Hindlimb muscle (tissue), 1 donor: ENCODE data around the gene WIPF2. TPM values are rescaled to one million over a fixed set of nuclear protein-coding genes. Genes with fewer than 3 reads are reported as not detected.
A peak's percentile ranks its signal among the peaks of the same experiment; 100 is the strongest.
"Not testable (repeated sequence)": the region's sequence is repeated elsewhere in the genome, so short reads cannot be mapped to it uniquely, and the experiment has no call there.

Experiments
- DNase-seq: peaks from one replicate; pipeline ENCODE4 v3.0.0-alpha.2; 2013
- polyA plus RNA-seq: library from polyadenylated mRNA; unstranded; fragments of 120-200 nt; gene quantifications from one replicate; pipeline ENCODE4 v1.2.1, GENCODE V29; 2013; ENCODE audit not compliant: insufficient read length

The WIPF2 gene
- polyA plus RNA-seq, 1 donor = 16.6 TPM

DNA sequence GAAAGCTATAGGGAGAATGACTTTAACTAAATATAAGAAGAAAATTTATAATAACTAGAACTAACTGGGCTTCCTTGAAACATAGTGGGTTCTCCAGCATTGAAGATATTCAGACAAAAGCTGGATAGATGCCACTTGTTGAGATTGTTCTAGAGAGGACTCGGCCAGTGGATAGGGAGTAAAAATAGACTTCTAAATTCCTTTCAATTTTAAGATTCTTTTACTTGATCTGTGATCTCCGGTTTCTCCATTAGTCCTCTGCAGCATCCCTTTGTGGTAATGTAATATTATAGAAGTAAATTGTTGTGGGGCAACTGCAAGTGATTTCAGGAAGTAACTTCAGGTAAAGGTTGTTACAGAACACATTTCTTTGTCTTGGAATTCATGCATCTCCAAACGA, 79.6 kb downstream of the WIPF2 start:
- no peak for DNase-seq

DNA sequence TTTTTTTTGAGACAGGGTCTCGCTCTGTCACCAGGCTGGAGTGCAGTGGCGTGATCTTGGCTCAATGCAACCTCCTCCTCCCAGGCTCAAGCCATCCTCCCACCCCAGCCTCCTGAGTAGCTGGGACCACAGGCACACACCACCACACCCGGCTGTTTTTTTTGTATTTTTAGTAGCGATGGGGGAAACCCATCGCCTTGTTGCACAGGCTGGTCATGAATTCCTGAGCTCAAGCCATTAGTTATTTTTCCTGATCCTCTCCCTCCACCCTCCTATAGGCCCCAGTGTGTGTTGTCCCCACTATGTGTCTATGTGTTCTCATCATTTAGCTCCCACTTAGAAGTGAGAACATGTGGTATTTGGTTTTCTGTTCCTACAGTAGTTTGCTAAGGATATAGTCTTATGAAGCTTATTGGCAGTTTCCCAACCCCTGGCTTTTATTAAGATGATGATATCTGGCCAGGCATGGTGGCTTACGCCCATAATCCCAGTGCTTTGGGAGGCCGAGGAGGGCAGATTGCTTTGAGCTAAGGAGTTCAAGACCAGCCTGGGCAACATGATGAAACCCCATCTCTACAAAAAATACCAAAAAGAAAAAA, 80.2 kb downstream of the WIPF2 start:
- DNase-seq = not testable (repeated sequence)

DNA sequence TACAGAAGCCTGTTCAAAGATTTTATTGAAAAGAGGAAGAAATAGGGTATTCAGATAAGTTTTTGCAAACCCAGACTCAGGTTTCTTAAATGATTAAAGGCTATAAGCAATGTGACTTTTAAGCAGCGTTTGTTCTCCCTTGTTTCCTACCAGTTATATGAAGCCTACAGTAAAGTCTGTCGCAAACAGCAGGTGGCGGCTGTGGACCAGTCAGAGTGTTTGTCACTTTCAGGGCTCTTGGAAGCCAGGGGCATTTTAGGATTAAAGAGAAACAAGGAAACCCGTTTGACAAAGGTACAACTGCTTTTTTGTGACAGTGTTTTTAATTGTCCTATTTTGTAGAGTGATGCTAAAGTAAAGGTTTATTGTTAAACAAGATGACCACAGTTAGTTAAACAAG, 82.2 kb downstream of the WIPF2 start:
- DNase-seq = no peak

DNA sequence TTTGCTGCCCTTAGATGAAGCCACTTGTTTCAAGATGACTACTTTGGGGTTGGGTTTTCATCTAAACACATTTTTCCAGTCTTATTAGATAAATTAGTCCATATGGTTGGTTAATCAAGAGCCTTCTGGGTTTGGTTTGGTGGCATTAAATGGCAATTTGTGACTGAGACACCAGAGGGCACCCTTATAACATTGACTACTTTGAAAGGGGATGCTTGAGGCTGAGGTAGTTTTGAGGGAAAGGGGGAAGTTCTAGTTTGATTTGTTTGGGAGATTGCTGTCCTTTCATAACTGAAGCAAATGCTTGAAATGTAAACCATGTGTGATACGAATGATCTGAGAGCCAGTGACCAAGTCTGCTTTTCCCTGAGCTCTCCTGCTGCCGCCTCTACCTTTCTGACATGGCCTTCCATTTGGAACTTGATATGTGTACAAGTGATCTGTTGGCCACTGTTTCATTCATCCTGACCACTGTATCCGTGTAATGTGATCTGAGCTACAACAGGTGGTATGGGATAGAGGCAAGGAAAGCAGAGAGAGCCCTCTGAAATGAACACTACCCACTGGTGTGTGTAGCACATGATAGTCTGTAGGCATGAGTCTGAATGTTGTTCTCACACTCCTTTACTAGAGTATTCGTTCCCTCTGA, 84.0 kb downstream of the WIPF2 start:
- DNase-seq = peak; percentile 72

DNA sequence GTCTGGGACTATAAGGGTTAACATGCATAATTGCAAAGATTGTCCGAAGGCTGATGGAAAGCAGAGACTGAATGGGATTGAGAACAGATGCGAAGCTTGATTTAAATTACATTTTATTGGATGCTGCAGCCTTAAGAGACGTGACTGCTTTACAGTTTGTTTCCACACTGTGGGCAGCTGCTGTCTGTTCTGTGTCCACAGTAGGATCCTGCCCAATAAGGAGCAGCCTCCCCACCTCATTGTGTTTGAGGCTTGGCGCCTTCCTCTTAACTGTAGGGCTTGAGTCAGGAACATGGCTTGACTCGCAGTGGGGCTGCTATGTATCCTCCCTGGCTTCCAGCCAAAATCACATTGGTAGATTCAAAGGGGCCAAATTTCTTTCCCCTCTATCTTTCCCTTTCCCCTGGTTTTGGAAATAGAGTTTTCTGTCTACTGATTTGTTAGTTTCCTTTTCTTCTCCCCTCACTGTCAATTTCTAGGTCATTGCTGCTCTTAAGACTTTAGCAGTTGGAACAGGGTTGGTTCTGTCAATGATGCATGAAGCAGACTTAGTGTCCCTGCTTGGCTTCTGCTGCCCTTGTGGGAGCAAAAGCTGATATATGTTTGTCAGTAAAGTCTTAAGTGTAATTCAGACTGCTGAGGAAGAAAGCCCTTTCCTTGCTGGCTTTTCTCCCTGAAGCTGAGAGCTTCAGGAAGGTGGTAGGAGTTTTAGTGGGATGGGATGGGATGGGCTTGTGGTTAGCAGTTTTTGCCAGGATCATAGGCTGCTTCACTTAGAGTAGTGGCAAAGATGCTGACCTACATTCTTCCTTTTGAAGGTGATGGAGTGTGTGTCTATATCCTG, 84.8 kb downstream of the WIPF2 start:
- peak; percentile 64 for DNase-seq

DNA sequence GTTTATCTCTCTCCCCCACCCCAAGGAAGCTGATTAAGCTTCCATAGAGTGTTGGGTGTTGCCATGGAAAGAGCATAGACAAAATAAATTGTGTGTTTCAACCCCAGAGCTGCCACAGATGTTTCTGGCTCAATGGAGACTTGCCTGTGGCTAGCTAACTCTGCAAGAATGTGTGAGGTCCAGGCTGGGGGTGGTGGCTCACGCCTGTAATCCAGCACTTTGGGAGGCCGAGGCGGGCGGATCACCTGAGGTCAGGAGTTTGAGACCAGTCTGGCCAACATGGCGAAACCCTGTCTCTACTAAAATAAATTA, 85.4 kb downstream of the WIPF2 start:
- DNase-seq = not testable (repeated sequence)

DNA sequence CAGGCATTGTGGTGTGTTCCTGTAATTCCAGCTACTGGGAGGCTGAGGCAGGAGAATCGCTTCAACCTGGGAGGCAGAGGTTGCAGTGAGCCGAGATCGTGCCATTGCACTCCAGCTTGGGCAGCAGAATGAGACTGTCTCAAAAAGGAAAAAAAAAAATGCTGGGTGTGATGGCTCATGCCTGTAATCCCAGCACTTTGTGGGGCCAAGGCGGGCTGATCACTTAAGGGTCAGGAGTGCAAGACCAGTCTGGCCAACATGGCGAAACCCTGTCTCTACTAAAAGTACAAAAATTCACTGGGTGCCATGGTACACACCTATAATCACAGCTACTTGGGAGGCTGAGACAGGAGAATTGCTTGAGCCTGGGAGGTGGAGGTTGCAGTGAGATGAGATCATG, 85.8 kb downstream of the WIPF2 start:
- not testable (repeated sequence) for DNase-seq

DNA sequence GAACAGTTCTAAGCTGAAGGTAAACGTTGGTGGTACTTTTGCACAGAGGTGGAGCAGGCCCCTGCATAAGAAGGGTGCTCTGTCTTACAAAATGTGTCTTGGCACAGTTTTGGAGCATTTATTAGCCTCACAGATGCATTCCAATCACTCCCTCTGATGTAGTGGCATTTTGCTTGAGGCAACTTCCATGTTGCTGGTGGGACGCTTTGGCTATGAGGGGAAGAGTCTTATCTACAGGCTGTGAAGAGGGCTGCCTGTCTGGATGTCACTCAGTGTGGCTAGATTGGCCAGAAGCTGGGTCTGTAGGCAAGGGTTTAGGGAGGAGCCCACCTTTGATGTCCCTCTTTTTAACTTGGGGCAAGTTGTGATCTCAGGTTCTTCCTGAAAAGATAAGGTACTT, 87.3 kb downstream of the WIPF2 start:
- DNase-seq = no peak

DNA sequence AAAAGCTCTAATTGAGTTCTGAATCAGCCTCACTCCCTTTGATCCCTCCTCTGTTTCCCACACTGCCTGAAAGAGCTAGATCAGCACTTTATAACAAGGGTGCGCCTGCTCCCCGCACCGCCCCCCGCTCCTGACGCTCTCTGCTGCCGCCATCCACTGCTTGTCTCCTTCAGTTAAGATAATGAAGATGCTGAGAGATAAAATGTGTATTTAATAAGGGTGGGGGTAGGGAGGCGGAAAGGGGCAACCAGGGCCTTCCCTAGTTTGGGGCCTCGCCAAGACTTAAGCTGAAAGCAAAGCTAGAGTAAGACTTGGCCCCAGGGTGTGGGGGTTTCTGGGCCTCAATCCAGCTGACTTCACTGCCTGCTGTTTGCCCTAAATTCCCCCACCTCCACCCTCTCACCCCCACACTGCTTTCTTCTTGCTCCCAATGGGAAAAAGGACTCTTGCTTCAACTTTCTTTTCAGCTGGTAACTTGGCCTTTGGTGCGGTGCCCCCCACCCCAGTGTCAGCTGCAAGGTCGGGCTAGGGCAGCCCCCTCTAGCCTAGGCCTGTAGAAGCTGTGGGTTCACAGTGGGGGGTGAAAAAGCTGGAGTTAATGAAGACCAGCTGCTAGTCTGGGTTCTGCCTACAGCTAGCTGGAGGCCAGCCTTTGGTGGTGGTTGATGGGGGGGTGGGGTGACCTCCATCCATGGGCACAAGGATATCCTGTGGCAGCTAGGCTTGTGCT, 88.1 kb downstream of the WIPF2 start:
- DNase-seq = no peak

DNA sequence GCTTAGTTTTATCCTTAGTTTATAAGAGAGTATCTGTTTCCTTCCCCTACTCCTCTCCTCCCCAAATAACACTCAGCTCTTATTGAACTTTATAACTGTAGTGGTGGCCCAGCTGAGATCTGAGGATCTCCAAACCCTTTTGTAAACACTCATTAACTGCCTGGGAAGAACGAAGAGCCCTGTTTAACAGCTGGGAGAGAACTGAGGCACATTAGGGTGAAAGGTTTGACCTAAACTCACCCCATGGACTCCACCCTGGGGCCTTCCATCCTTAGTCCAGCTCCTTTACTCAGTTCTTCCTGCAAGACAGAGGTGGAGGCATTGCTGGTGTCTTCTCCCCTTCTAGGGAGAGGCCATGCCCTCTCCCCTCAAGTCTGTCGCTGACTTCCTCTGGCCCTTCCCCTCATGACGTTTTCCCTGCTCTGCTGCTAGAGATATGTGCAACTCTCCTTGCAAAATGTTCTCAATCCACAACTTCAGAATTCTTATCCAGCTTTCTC, 88.7 kb downstream of the WIPF2 start:
- no peak for DNase-seq

DNA sequence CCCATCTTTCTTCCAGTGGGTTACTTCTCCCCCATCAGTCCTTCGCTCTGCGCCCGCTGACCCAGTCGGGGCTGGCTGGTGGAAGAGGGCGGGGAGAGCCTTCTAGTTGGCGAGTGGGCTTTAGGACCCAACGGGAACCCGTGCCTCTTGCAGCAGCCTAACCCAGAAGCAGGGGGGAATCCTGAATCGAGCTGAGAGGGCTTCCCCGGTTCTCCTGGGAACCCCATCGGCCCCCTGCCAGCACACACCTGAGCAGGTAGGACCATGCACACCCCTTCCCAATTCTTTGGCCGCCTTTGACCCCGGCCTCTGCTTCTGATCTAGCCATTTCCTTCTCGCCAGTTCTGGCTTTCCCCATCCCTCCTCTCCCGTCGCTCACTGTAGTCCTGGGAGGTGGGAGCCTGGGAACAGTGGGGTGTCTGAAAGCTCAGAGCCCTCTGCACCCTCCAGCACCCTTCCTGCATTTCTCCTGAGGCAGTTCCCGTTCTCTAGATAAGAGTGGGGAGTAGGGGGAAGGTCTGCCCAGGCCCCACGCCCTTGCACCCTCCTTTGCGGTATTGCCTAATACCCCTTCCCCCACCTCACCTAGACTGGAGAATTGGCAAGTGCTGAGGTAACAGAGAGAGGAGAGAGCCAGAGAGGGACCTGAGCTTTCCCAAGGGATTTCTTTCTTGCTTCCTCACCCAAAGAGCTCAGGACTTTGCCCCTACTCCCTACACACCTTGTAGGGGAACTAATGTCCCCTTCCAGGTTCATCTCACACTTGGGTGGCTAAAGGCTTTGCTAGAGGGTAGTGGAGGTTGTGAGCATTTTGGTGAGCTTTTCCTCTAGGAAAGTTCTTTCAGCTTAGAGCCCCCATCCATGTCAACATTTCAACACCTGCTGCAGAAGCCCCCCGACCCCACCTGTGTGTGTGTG, 90.2 kb downstream of the WIPF2 start, which contains the start of gene RARA:
Gene RARA, plus strand, starts transcription at position 150 of the 918 bp plus-strand sequence. CDS start 22,039 bp downstream, outside the sequence.
- peak; percentile 78 for DNase-seq

DNA sequence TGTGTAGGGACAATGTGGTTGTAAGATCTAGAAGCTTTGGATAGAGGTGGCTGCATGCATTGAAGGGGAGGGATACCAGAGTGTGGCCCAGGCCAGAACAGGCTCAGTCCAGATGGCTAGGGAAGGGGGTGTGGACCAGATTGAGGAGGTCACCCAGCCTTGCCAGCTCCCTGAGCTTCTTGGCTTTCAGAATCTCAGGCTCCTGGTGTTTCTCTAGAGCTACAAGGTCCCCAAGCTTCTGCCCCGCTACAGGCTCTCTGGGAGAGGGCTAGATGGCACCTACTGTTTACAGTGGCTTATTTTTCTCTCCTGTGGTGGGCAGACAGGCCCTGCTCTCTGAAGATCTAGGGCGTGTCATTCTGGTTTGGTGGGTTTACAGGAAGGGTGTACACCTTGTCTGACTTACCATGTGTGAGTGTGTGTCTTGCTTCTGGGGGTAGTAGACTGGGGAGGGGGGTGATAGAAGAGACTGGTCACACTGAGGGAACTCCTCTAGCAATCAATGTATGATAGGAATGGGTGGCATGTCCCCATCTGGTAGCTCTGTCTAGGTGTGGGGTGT, 90.9 kb downstream of the WIPF2 start:
- no peak for DNase-seq

DNA sequence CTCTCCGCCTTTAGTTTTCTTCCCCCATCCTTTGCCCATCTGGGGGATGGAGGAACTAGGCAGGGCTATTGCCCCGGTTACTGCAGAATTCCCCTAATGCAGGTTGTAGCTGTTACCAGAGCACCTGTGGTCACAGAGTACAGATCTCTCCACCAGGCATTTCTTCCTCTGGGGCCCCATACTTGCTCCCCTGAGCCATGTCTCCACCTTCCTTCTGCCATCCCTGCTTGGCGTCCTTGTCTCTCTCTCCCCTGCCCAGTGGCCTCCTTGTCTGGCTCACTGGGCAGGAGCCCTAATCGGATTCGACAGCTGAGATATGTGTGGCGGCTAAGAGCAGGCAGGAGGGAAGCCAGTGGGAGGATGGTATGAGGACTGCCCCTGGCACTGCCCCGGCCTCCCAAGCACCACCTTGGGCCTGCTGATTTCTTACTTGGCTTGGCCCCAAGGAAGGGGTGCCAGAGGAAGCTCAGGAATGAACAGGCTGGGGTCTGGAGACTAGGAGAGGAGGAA, 91.8 kb downstream of the WIPF2 start:
- DNase-seq = no peak

DNA sequence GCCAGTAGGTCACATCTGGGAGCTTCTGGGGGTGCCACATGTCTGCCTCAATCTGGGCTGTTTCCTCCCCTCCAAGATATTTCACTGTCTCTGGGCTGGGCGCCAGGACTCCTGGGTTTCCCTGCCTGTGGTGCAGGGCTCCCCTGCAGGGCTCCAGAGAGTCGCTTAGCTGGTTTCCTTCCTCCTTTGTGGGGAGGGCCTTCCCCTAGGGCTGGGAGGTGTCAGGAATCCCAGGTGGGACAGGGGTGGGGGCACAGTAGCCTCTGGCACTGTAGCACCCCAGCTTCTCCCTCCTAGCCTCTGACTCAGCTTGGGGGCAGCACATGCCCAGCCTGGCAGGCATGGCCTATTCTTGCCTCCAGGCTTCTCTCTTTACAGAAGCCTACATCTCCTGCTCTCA, 92.5 kb downstream of the WIPF2 start:
- DNase-seq = no peak

DNA sequence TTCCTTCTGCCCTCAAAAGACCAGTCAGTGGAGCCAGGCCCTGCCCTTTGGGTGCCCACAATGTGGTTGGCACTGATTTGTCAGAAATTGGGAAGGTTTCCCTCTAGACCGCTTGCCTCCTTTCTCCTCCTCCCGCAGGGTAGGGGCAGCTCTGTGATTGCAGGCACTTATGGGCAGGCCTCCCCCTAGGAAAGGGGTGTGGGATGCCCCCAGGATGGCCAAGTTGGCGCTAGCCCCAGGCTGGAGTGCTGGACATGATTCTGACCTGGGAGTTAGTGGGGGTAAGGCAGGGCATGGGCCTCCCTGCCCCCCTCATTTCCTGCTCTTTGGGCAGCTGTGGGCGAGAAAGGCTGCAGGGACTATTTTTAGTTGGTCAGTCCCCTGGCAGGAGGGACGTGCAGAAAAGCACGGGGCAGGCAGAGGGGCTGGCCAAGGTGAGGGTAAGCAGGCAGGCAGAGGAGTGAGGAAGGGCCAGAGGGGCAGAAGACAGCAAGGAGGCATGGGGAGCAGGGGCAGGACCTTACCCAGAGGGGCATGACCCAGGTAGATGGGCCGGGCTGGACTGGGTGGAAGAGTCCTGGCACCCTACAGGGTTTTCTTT, 93.1 kb downstream of the WIPF2 start:
- DNase-seq = no peak

DNA sequence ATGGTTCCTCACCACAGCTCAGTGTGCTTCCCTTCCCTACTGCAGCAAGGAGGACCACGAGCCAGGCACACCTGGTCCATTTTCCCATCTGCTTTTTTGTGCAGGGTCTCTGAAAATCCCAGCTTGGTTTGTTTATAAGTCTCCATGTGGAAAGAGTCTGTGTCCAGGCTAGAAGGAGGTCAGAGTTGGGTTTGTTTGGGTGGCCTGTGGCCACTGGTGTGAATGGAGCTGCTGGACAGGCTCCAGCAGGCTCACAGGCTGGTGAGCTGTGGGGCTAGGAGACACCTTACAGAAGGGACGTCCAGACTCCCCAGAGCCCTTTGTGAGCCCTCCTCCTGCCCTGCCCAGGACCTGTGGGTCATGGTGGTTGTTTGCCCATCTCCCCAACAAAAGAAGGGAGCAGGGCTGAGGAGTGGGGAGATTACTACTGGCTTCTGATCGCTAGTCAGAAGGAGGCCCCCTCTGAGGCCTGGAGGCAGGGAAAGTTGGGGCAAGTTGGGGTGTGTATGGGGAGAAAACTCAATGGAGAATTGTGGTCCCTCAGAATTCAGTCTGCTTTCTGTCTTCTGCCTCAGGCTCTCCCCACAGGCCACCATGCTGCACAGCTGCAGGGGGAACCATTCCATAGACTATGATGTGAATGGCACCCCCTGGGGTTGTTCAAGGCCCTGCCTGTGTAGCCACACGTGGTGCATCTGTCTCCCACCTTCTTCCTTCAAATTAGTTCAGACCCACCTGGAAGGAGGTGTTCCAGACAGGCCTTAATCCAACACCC, 94.0 kb downstream of the WIPF2 start:
- no peak for DNase-seq

DNA sequence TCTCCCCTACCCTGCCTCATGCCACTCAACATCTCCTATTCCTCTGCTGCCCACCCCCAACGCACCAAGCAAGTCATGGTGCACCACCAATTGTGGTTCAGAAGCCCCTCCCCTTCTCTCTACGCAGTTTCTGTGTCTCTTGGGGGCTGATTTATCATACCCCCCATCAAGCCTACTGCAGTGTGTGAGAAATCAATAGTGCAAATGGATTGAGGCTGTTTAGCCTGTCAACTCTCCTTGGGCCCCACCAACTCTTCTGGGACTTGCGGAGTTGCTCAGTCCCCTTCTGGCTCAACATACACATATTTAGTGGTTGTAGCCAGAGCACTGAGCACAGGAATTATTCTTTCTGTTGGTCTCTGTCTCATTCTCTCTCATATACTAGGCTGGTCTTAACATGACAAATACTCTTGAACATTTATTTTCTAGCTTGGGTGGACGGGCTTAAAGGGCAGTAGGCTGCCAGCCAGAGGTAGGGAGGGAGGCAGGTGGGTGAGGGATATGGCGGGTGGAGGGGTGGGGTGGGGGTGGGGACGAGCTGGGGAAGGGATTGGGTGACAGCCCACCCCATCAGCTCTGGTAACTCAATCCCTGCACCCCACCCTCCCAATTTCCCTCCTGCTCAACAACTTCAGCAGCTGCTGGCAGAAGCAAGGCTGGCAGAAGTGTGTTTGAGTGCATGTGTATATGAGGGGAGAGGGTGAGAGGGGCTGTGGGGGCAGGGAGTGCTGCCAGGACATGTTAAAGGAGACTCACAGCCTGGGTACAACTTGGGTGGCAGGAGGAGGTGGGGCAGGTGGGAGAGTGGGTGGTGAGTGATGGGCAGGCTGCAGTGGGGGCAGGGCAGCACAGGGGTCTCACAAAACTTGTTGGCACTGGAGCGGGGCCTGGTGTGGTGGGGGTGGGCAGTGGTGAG, 94.8 kb downstream of the WIPF2 start:
- DNase-seq = no peak

DNA sequence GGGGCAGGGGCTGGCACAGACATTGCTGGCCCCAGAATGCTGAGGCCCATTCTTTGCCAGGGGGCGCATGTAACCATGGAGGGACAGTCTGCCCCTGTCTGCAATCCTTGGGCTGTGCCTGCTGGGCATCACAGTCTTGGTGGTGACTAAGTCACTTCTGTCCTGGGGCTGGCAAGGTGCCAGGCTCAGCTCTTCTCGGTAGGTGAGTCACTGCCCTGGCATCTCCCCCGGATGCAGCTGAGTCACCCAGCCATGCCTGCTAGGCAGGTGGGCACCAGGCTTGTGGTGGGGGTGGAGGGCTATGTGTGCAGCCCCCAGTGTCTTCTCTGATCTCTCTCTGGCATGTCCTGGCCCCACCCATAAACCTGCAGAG, 95.5 kb downstream of the WIPF2 start:
- no peak for DNase-seq

DNA sequence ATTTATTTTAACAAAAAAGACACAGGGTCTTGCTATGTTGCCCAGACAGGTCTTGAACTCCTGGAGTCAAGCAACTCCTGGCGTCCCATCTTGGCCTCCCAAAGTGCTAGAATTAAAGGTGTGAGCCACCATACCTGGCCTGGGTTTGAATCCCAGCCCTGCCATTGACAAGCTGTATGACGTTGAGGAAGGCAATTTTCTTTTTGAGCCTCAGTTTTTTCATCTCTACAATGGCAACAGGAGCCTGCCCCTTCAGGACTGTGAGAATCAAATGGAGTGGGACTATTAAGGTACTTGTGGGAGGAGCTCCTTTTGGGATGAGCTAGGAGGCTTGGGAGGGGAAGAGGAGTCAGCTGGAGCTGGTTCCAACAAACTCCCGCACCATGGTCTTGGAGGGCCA, 96.1 kb downstream of the WIPF2 start:
- no peak for DNase-seq
